Adrenal gland (tissue), 12 donors: Measurements from ENCODE around the gene CEP72. TPM values are rescaled to one million over a fixed set of nuclear protein-coding genes. Genes with fewer than 3 reads are reported as not detected.

Source experiments
- DNase-seq, 7 donors: peaks; one replicate each; pipeline ENCODE4 v3.0.0-alpha.2; 2019 to 2020
- H3K27ac ChIP-seq, 5 donors: fragments of 200-600 bp; sonication (generic) in 4 of 5; 1 replicate in 3 of 5; 2 replicates in 2 of 5; pipeline versions ENCODE4 v1.5.1 to v1.8.0; 2016 to 2020; ENCODE audit warnings: mild to moderate bottlenecking in 1 of 5
- H3K27me3 ChIP-seq: fragments of 200-600 bp; 2 replicates; pipeline ENCODE4 v1.8.0; 2021
- H3K36me3 ChIP-seq, 2 donors: fragments of 200-600 bp; replicated peaks in 1 of 2; 1 replicate in 1 of 2; 2 replicates in 1 of 2; pipeline versions ENCODE4 v1.5.1 to v1.8.0; 2018 to 2022
- H3K4me1 ChIP-seq, 2 donors: fragments of 200-600 bp; replicated peaks in 1 of 2; 1 replicate in 1 of 2; 2 replicates in 1 of 2; pipeline versions ENCODE4 v1.5.1 to v1.8.0; 2018 to 2021
- H3K4me3 ChIP-seq, 4 donors: fragments of 200-600 bp; sonication (generic) in 3 of 4; one replicate each; pipeline ENCODE4 v1.5.1; 2016 to 2018
- H3K9me3 ChIP-seq, 3 donors: fragments of 200-600 bp; sonication (generic) in 1 of 3; replicated peaks in 1 of 3; 1 replicate in 2 of 3; 2 replicates in 1 of 3; pipeline versions ENCODE4 v1.5.1 to v1.8.0; 2016 to 2021
- CTCF ChIP-seq, 6 experiments: fragments of 450-650 bp in 4 of 6; fragments of 200-600 bp in 2 of 6; sonication (generic) in 1 of 6; IDR thresholded peaks; 1 replicate in 5 of 6; 2 replicates in 1 of 6; pipeline versions ENCODE4 v1.5.1 to v1.8.0; 2016 to 2021; ENCODE audit warnings: antibody characterized with exemption in 6 of 6, mild to moderate bottlenecking in 2 of 6, moderate library complexity in 1 of 6
- POLR2A ChIP-seq, 2 donors: fragments of 450-650 bp; IDR thresholded peaks; one replicate each; pipeline ENCODE4 v1.6.1; 2017; ENCODE audit warnings: antibody characterized with exemption in 2 of 2, mild to moderate bottlenecking in 2 of 2, moderate library complexity in 1 of 2
- WGBS, 4 donors: extraction: QIAGEN DNeasy Blood & Tissue Kit in 2 of 4; methylation state at CpG; one replicate each; pipeline versions ENCODE4 v1.1.5 to v1.1.7; 2013 to 2017; 5-methylcytosine and 5-hydroxymethylcytosine counted together
- intact Hi-C, 2 donors: fragments of 100-400 bp; cut with DNase I; formaldehyde crosslinking; loops; one replicate each; pipeline versions ENCODE4 v1.14.1 to v1.15.0; 2022 to 2023
- polyA plus RNA-seq, 3 donors: library from polyadenylated mRNA; stranded (reverse); fragments of 200-250 nt in 2 of 3; fragments of 350-450 nt in 1 of 3; fragmentation: Illumina TruSeq in 1 of 3; extraction: RNeasy Lipid Tissue Mini Kit (QIAGEN cat#74804) in 1 of 3; gene quantifications; one replicate each; pipeline ENCODE4 v1.2.3, GENCODE V29; 2013 to 2014
- total RNA-seq, 9 donors: library from RNA; depleted of rRNA in 4 of 9; stranded (reverse); fragments of >200 nt in 4 of 9; fragments of 120-200 nt in 1 of 9; fragmentation: NEBNext Ultra II Directional in 1 of 9; extraction: Animal tissue kit (Norgen Biotek cat#: 25700) in 1 of 9; gene quantifications; one replicate each; pipeline versions ENCODE4 v1.1.0 to v1.2.4, GENCODE V29; 2013 to 2023
- donor health status: healthy with polysubstance abuse.
- donor health status: Bipolar disorder and iron deficiency.
- donor health status: DM: yes; HTN: yes; CAD: no.
- donor health status: DM: no; HTN: no; CAD: no.
- donor health status: DM: no; HTN: no; CAD: no.
- donor health status: DM: yes; HTN: yes; CAD: no.

Gene CEP72
- total and polyA plus RNA-seq, 12 donors, result 0.36 to 7.8 (median 2.5) TPM

- 93 to 98% (median 95%) methylated on average over 50 to 56 of the region's 56 CpGs for WGBS, 4 donors
- Histone ChIP-seq H3K9me3 (no peaks in the 10 kb centered on the region), H3K36me3 (peaks cover 0 to 5% of the 10 kb centered on the region in 2 donors), H3K4me3 (no peak overlapping the region), H3K27ac (no peak overlapping the region), H3K27me3 (no peaks in the 10 kb centered on the region), H3K4me1 (no peaks in the 10 kb centered on the region)
- DNase-seq, result no peak
- intact Hi-C loops, result no loop called here
- TF ChIP-seq POLR2A (IDR thresholded peaks at IDR 0.05), result no peak
- TF ChIP-seq CTCF (IDR thresholded peaks at IDR 0.05), result no peak
Observed at GRCh38 chr5:662751-663435, 50.8 kb downstream of the CEP72 start.

- no peak for DNase-seq
- no peaks in the 10 kb centered on the region for H3K27me3 ChIP-seq
- H3K4me1 ChIP-seq, result no peaks in the 10 kb centered on the region
- TF ChIP-seq POLR2A (IDR thresholded peaks at IDR 0.05), result no peak
- no peak for TF ChIP-seq CTCF (IDR thresholded peaks at IDR 0.05)
- peaks cover 0 to 5% of the 10 kb centered on the region in 2 donors for H3K36me3 ChIP-seq
- no peak overlapping the region for H3K4me3 ChIP-seq
- intact Hi-C loops, result no loop called here
- WGBS, 4 donors, result 94 to 98% (median 96%) methylated on average over 17 to 38 of the region's 38 CpGs
- H3K27ac ChIP-seq, result no peak overlapping the region
- no peaks in the 10 kb centered on the region for H3K9me3 ChIP-seq
Observed at GRCh38 chr5:663436-664342, 51.5 kb downstream of the CEP72 start.

- WGBS, 4 donors, result 86 to 93% (median 92%) methylated on average over 16 to 24 of the region's 24 CpGs
- H3K4me1 ChIP-seq, result no peaks in the 10 kb centered on the region
- no peak overlapping the region for H3K4me3 ChIP-seq
- TF ChIP-seq POLR2A (IDR thresholded peaks at IDR 0.05), result no peak
- TF ChIP-seq CTCF (IDR thresholded peaks at IDR 0.05), result no peak
- H3K27me3 ChIP-seq, result no peaks in the 10 kb centered on the region
- DNase-seq, result no peak
- peaks cover 0 to 5% of the 10 kb centered on the region in 2 donors for H3K36me3 ChIP-seq
- intact Hi-C loops, result no loop called here
- no peaks in the 10 kb centered on the region for H3K9me3 ChIP-seq
- H3K27ac ChIP-seq, result no peak overlapping the region
Observed at GRCh38 chr5:664343-664993, 52.3 kb downstream of the CEP72 start.

- no peaks in the 10 kb centered on the region for H3K27me3 ChIP-seq
- peaks cover 0 to 5% of the 10 kb centered on the region in 2 donors for H3K36me3 ChIP-seq
- TF ChIP-seq CTCF (IDR thresholded peaks at IDR 0.05) (no peak), POLR2A (IDR thresholded peaks at IDR 0.05) (no peak)
- DNase-seq, result no peak
- H3K9me3 ChIP-seq, result no peaks in the 10 kb centered on the region
- intact Hi-C loops, result no loop called here
- H3K27ac ChIP-seq, result no peak overlapping the region
- 95 to 98% (median 96%) methylated on average over 20 of the region's 20 CpGs for WGBS, 4 donors
- no peak overlapping the region for H3K4me3 ChIP-seq
- H3K4me1 ChIP-seq, result no peaks in the 10 kb centered on the region
Observed at GRCh38 chr5:664994-665360, 52.8 kb downstream of the CEP72 start.
